Vagina (tissue), 2 donors: Measurements from ENCODE around the gene TEKT3.

ENCODE experiments used
- POLR2A ChIP-seq, 2 donors: fragments of 450-650 bp; IDR thresholded peaks; one replicate each; pipeline ENCODE4 v1.6.1; 2017; ENCODE audit warnings: antibody characterized with exemption in 2 of 2, mild to moderate bottlenecking in 2 of 2, moderate library complexity in 2 of 2
- POLR2AphosphoS5 ChIP-seq, 2 donors: sonication (generic); formaldehyde crosslinking; IDR thresholded peaks; one replicate each; pipeline ENCODE4 v1.9.0; 2017; ENCODE audit warnings: antibody characterized with exemption in 2 of 2, mild to moderate bottlenecking in 2 of 2, low read depth in 1 of 2; ENCODE audit not compliant: insufficient read depth in 1 of 2
- TF ChIP-seq, protein P1 (sequence below), 3 experiments: fragments of 450-650 bp in 2 of 3; fragments of 200-600 bp in 1 of 3; sonication (generic) in 1 of 3; IDR thresholded peaks; one replicate each; pipeline ENCODE4 v1.5.1; 2017 to 2019; ENCODE audit warnings: antibody characterized with exemption in 3 of 3, mild to moderate bottlenecking in 2 of 3, moderate library complexity in 2 of 3

DNA sequence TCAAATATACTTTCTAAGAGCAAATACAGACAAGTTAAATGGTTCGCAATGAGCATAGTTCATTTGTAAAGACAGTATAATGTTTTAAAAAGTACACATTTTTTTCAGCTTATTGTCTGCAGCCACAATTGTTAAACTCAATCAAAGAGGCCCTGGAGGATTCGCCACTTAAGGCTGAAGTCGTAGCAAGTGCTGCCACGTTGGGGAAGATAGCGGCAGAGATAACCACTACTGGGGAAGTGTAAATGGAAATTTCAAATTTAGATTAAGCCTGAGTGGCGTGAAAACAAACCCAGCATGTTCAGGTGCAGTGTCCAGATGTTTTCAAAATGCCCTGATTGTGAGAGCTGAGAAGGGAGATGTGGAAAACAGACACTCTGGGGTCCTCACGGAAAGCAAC is 84.7 kb downstream of the TEKT3 start:
- TF ChIP-seq, protein P1, sequence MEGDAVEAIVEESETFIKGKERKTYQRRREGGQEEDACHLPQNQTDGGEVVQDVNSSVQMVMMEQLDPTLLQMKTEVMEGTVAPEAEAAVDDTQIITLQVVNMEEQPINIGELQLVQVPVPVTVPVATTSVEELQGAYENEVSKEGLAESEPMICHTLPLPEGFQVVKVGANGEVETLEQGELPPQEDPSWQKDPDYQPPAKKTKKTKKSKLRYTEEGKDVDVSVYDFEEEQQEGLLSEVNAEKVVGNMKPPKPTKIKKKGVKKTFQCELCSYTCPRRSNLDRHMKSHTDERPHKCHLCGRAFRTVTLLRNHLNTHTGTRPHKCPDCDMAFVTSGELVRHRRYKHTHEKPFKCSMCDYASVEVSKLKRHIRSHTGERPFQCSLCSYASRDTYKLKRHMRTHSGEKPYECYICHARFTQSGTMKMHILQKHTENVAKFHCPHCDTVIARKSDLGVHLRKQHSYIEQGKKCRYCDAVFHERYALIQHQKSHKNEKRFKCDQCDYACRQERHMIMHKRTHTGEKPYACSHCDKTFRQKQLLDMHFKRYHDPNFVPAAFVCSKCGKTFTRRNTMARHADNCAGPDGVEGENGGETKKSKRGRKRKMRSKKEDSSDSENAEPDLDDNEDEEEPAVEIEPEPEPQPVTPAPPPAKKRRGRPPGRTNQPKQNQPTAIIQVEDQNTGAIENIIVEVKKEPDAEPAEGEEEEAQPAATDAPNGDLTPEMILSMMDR (IDR thresholded peaks at IDR 0.05), result no peak
- no peak for TF ChIP-seq POLR2AphosphoS5 (IDR thresholded peaks at IDR 0.05; ENCODE audit: insufficient read depth in 1 of 2, low read depth in 1 of 2)
- no peak for TF ChIP-seq POLR2A (IDR thresholded peaks at IDR 0.05)
